Measurements from ENCODE around the gene DCN. TPM values are rescaled to one million over a fixed set of nuclear protein-coding genes. Genes with fewer than 3 reads are reported as not detected.

The DCN gene
- total RNA-seq, 1 donor from 2014 or later = 0.57 TPM

GRCh38 chr12:91099341-91099740, 83.3 kb downstream of the DCN start:
- H3K27me3 Mint-ChIP-seq (ENCODE audit: low read depth, unreplicated experiment) = no peaks in the 10 kb centered on the region
- peak overlapping the region; percentile 80 for H3K27ac Mint-ChIP-seq (ENCODE audit: unreplicated experiment)
- Histone ChIP-seq H3K9me3 (ENCODE audit: insufficient read depth, low read depth, low read length) (no peaks in the 10 kb centered on the region), H3K9ac (ENCODE audit: low read length) (no peak overlapping the region), H3K27ac (ENCODE audit: low read depth, low read length) (peak overlapping the region; percentile 74), H3K4me1 (ENCODE audit: insufficient read depth, low read length) (peaks cover 24% of the 10 kb centered on the region), H2AFZ (ENCODE audit: low read depth, low read length) (no peak overlapping the region), H3K4me2 (ENCODE audit: low read length) (peak overlapping the region; percentile 53), H4K20me1 (ENCODE audit: insufficient read depth, low read length) (no peaks in the 10 kb centered on the region), H3K79me2 (ENCODE audit: insufficient read depth, low read length) (no peaks in the 10 kb centered on the region), H3K36me3 (ENCODE audit: insufficient read depth, low read length) (no peaks in the 10 kb centered on the region), H3K4me3 (ENCODE audit: insufficient read depth, low read depth, low read length) (no peak overlapping the region), H3K27me3 (ENCODE audit: insufficient read depth, low read length) (no peaks in the 10 kb centered on the region)
- no peaks in the 10 kb centered on the region for H3K36me3 Mint-ChIP-seq (ENCODE audit: low read depth, unreplicated experiment)
- H3K4me3 Mint-ChIP-seq (ENCODE audit: unreplicated experiment) = no peak overlapping the region
- FAIRE-seq = no peak
- peaks cover 44% of the 10 kb centered on the region for H3K4me1 Mint-ChIP-seq (ENCODE audit: low read depth, unreplicated experiment)
- H3K9me3 Mint-ChIP-seq (ENCODE audit: unreplicated experiment) = no peaks in the 10 kb centered on the region
- DNase-seq (ENCODE audit: low read depth) = no peak
- TF ChIP-seq EZH2 (IDR thresholded peaks at IDR 0.05; ENCODE audit: insufficient read depth, low read length) (no peak), CTCF (IDR thresholded peaks at IDR 0.05; ENCODE audit: insufficient read depth, low read depth, low read length) (no peak)

GRCh38 chr12:91098941-91099340, 83.7 kb downstream of the DCN start:
- H3K4me1 ChIP-seq (ENCODE audit: insufficient read depth, low read length) = peaks cover 24% of the 10 kb centered on the region
- no peak overlapping the region for H3K9ac ChIP-seq (ENCODE audit: low read length)
- H3K27ac Mint-ChIP-seq (ENCODE audit: unreplicated experiment) = peak overlapping the region; percentile 80
- no peaks in the 10 kb centered on the region for H3K9me3 ChIP-seq (ENCODE audit: insufficient read depth, low read depth, low read length)
- no peak overlapping the region for H2AFZ ChIP-seq (ENCODE audit: low read depth, low read length)
- H3K4me3 Mint-ChIP-seq (ENCODE audit: unreplicated experiment) = no peak overlapping the region
- FAIRE-seq (peak; percentile 63), DNase-seq (ENCODE audit: low read depth) (peak; percentile 95)
- no peaks in the 10 kb centered on the region for H3K9me3 Mint-ChIP-seq (ENCODE audit: unreplicated experiment)
- no peaks in the 10 kb centered on the region for H3K27me3 ChIP-seq (ENCODE audit: insufficient read depth, low read length)
- TF ChIP-seq CTCF (IDR thresholded peaks at IDR 0.05; ENCODE audit: insufficient read depth, low read depth, low read length) (no peak), EZH2 (IDR thresholded peaks at IDR 0.05; ENCODE audit: insufficient read depth, low read length) (no peak)
- no peaks in the 10 kb centered on the region for H3K36me3 ChIP-seq (ENCODE audit: insufficient read depth, low read length)
- H3K4me2 ChIP-seq (ENCODE audit: low read length) = peak overlapping the region; percentile 53
- no peaks in the 10 kb centered on the region for H3K36me3 Mint-ChIP-seq (ENCODE audit: low read depth, unreplicated experiment)
- no peaks in the 10 kb centered on the region for H3K27me3 Mint-ChIP-seq (ENCODE audit: low read depth, unreplicated experiment)
- H4K20me1 ChIP-seq (ENCODE audit: insufficient read depth, low read length) = no peaks in the 10 kb centered on the region
- no peak overlapping the region for H3K4me3 ChIP-seq (ENCODE audit: insufficient read depth, low read depth, low read length)
- H3K4me1 Mint-ChIP-seq (ENCODE audit: low read depth, unreplicated experiment) = peaks cover 47% of the 10 kb centered on the region
- H3K79me2 ChIP-seq (ENCODE audit: insufficient read depth, low read length) = no peaks in the 10 kb centered on the region
- H3K27ac ChIP-seq (ENCODE audit: low read depth, low read length) = peak overlapping the region; percentile 74

- Histone ChIP-seq H3K9me3 (ENCODE audit: insufficient read depth, low read depth, low read length) (no peaks in the 10 kb centered on the region), H3K4me3 (ENCODE audit: insufficient read depth, low read depth, low read length) (no peak overlapping the region), H4K20me1 (ENCODE audit: insufficient read depth, low read length) (no peaks in the 10 kb centered on the region), H3K27ac (ENCODE audit: low read depth, low read length) (peak overlapping the region; percentile 62), H3K27me3 (ENCODE audit: insufficient read depth, low read length) (no peaks in the 10 kb centered on the region), H3K4me1 (ENCODE audit: insufficient read depth, low read length) (peaks cover 24% of the 10 kb centered on the region), H3K9ac (ENCODE audit: low read length) (no peak overlapping the region), H3K79me2 (ENCODE audit: insufficient read depth, low read length) (no peaks in the 10 kb centered on the region), H3K36me3 (ENCODE audit: insufficient read depth, low read length) (no peaks in the 10 kb centered on the region), H2AFZ (ENCODE audit: low read depth, low read length) (no peak overlapping the region), H3K4me2 (ENCODE audit: low read length) (peak overlapping the region; percentile 29)
- no peaks in the 10 kb centered on the region for H3K27me3 Mint-ChIP-seq (ENCODE audit: low read depth, unreplicated experiment)
- TF ChIP-seq CTCF (IDR thresholded peaks at IDR 0.05; ENCODE audit: insufficient read depth, low read depth, low read length) (no peak), EZH2 (IDR thresholded peaks at IDR 0.05; ENCODE audit: insufficient read depth, low read length) (no peak)
- no peaks in the 10 kb centered on the region for H3K9me3 Mint-ChIP-seq (ENCODE audit: unreplicated experiment)
- H3K4me1 Mint-ChIP-seq (ENCODE audit: low read depth, unreplicated experiment) = peaks cover 47% of the 10 kb centered on the region
- H3K36me3 Mint-ChIP-seq (ENCODE audit: low read depth, unreplicated experiment) = no peaks in the 10 kb centered on the region
- no peak for DNase-seq (ENCODE audit: low read depth)
- H3K27ac Mint-ChIP-seq (ENCODE audit: unreplicated experiment) = peak overlapping the region; percentile 93
- H3K4me3 Mint-ChIP-seq (ENCODE audit: unreplicated experiment) = no peak overlapping the region
- FAIRE-seq = no peak
Measured at GRCh38 chr12:91098461-91098860, 84.2 kb downstream of the DCN start.

Measured in astrocyte (in vitro differentiated cells and primary cell).